Daoy (cell line): ENCODE data around the gene PDE2A. TPM values are rescaled to one million over a fixed set of nuclear protein-coding genes. Genes with fewer than 3 reads are reported as not detected.
A peak's percentile ranks its signal among the peaks of the same experiment; 100 is the strongest.
"Not testable (repeated sequence)": the region's sequence is repeated elsewhere in the genome, so short reads cannot be mapped to it uniquely, and the experiment has no call there.

Experiments
- DNase-seq: peaks from one replicate; pipeline ENCODE4 v3.0.0-alpha.2; 2015; ENCODE audit warnings: low read depth
- total RNA-seq: library from RNA; depleted of rRNA; stranded (reverse); fragments of >200 nt; shearing (Covaris generic); gene quantifications from 2 replicates; pipeline ENCODE4 v1.2.3, GENCODE V29; 2014

The PDE2A gene
- total RNA-seq, 1 experiment from 2014 or later, result 0.23 TPM

DNA sequence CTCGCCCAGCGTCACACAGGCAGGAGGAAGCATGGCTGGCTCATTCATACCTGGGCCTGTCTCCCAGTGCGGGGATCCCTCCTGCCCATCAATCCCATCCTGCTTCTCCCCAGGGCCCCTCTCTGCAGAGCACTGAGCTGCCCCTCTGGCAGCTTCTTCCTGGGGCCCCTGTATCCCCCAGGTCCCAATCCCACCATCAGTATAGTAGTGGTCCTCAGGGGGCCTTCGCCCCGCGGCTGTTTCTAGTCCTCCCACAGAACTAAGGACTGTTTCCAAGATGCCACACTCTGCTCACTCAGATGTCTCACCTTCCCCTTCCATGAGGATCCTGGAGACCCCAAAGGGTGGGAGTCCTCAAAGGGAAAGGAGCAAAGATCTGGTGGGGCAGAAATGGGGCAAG is 97.6 kb downstream of the PDE2A start:
- DNase-seq, result no peak

DNA sequence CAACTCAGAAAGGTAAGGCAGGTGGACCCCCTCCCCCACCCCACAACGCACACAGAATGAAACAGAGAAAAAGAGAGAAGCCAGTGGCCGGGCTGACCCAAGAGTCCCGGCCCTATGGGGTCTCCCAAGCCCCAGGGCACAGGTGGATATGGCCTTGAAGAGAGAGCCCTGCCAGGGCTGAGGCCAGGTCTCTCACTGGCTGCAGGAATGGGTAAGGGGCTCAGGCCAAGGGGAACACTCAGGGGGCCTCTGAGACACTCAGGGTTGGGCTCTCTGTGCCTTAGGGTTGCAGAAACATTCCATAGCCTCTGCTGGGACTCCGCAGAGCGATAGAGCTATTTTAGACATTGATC is 98.0 kb downstream of the PDE2A start:
- no peak for DNase-seq

DNA sequence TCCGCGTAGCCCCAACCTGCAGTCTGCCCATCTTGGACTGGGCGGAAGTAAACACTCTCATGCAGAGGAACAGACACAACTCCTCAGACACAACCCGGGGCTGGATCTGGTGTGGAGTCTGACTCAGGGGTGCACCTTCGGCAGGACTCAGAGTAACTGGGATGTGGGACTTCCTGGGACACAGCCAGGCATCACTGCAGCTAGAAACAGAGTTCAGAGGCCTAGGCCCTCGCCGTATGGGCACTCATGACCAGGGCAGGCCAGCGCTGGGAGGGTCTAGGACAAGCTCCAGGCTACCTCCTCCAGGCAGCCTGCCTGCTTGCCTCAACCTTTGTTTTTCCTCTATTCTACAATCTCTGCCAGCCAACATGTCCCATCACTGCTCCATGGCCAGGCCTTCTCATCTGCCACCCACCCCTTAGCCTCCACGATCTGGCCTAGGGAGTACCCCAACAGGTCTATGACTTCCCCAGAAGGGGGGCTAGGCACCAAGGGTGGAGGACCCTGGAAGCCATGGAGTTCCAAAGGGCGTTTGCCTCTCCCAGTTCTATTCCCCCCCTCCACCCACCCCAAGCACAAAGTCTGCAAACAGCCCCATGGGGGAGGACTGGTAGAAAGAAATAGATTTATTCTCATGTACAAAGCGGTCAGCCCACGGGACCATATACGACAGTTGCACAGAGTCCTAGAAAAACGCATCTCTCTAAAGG is 98.5 kb downstream of the PDE2A start:
- DNase-seq, result no peak

DNA sequence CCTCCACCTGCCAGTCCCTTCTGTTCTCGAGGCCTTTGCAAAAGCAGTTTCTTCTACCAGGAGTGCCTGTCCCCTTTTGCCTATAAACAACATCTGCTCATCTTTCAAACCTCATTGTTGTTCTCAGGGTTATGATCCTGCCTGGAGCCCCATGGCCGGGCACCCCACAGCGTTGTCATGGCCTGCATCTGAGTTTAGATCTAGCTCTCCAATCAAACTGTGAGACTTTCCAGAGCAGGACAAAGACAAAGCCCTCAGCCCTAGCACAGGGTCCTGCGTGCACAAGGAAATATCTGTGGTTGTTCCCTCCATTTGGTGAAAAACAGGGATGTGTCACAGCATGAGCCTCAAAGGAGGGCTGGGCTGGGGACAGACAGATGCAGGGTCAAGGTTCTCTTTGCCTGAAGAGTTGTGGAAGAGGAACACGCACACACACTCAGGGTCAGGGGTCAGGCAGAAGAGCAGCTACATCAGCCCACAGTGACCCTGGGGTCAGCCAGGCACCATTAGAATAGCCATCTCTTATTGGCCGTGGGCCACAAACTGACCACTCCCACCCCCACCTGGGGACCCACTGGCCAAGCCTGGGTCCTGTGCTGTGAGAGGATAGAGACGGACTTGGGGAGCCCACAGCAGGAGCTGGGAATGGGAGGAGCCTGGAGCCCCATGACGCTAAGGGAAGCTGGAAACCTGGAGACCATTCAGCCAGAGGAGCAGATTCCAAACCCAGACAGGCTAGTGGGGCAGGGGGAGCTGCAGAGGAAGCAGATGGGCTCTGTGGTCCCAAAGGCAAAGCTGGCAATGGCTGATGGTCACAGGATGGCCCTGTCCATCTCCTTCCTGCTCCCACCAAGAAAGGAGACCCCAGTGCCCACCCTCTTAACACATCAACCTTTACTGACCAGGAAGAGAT is 99.4 kb downstream of the PDE2A start:
- DNase-seq, result no peak

DNA sequence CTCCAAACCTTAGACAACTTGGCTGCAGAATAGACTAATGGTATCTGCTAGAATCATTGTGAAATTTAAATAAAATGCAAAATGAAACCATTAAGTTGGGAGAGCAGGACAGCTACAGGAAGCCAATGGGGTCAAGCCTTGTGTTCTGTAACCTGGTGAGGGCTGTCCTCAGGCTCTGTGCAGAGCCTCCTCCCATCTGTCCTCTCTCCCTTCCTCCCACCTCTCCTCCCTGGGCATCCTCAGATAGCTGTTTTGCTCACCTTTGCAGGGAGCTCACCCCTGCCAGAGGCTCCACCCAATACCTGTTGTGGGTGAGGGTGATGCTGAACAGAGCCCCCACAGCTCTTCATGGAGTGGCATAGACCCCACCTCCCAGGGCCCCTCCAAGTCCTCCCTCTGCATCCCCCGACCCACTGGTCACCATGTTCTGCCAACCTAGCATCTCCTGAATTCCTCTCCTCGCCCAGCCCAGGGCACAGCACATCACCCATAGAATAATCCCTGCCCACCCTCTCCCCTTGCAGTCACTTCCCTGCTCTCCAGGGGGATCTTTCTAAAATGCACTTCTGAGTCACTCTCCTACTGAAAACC is 100.3 kb downstream of the PDE2A start:
- DNase-seq, result no peak

DNA sequence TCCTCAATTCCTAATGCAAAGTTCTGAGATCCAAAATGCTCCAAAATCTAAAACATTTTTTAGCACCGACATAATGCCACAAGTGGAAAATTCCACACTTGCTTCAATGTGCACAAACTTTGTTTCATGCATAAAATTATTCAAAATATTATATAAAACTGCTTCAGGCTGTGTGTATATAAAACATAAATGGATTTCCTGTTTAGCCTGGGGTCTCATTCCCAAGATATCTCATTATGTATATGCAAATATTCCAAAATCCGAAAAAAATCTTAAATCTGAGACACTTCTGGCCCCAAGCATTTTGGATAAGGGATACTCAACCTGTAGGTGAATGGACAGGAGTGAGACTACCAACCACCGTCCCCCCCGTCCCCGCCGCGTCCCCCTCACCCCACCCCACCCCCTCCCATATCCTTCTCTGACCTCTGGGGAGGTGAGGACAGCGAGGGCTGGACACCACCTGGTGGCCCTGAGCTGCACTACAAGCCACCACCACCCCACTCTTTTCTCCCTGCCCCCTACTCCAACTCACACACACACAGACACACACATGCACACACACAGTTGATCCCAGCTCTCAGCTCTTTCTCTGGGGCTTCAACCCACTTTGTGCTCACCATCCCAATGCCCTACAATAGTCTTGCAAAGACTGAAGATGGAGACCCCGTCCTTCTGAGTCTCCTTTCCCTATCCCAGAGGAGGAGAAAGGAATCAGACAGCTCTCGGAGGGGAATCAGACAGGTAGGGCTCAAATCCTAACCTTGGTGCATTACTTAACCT is 101.0 kb downstream of the PDE2A start:
- DNase-seq, result peak; percentile 48

DNA sequence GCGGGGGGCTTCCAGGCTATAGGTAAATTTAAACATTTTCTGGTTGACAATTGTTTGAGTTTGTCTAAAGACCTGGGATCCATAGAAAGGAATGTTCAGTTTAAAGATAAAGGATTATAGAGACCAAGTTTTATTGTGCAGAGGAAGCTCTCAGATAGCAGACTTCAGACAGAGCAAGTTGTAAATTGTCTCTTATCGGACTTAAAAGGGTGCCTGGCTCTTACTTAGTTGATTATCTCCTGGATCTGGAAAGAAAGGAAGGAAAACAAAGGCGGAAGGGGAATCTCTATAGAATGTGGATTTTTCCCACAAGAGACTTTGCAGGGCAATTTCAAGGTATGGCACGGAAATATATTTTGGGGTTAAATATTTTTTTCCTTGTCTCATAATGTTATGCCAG is 101.7 kb downstream of the PDE2A start:
- DNase-seq, result not testable (repeated sequence)

DNA sequence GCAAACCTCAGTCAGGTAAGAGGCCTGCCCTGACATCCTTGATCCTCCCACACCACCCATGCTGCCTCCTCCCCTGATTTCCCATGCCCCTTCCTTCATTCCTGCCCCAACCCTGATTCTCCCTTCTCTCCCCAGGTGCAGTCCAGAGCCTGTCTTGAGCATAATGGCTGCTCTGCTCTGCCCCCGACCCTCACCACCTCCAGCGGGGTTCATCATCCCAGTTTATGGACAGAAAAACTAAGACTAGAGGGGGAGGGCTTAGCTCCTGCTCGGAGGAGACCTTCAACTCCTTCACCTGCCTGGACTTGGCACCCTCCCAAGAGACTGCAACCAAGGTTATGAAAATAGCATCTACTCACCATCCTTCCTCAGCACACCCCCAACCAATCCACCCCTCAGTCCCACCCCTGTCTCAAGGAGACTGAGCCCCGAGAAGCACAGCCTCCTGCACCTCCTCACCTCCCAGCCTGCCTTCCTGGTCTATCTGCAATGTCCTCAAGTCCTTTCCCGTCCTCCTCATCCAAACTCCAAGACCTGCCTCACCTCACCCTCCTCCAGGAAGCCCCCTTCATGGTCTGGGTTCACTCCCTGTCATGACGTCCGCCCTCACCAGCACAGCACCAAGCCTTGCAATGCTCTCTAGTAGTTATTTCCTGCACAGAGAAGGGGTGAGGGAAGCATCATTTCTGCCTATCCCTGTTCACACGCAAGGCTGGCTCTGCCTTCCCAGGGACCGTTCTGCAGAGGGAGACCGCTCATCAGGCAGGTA is 103.1 kb downstream of the PDE2A start:
- DNase-seq, result no peak

DNA sequence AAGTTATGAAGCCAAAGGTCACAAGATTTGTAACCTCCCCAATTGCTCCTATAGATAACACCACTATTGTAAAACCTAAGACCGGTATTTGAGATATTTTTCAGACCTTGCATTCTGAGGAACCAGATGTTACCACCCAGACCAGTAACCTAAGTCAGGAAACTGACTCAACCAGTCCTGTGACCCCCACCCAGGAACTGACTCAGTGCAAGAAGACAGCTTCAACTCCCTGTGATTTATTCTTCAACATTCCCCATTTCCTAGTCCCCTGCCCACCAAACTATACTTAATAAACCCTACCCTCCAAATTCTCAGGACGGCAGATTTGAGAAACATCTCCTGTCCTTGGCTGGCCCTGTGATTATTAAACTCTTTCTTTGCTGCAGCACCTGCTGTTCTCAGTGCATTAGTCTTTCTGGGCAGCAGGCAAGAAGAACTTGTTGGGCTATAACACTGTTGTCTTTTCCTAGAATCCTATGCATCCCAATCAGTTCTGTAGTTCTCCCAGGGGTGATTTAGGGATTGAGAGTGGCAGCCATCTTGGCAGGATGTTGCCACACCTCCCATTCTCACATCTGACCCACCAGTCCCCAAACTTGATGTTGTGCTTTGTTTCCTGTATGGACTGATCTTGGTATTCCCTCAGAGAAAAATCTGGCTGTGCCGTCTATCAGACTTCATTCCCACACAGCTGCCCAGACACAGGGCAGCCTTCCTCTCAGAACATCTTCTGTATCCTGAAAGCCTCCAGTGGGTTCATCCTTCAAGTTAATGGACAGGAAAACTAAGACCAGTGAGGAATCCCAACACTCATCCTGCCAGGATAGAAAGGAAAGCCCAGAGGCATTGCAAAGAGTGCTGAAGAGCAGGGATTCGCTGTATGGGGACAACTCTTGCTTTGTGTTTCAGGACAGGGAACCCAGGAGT is 104.0 kb downstream of the PDE2A start:
- DNase-seq, result peak; percentile 66

DNA sequence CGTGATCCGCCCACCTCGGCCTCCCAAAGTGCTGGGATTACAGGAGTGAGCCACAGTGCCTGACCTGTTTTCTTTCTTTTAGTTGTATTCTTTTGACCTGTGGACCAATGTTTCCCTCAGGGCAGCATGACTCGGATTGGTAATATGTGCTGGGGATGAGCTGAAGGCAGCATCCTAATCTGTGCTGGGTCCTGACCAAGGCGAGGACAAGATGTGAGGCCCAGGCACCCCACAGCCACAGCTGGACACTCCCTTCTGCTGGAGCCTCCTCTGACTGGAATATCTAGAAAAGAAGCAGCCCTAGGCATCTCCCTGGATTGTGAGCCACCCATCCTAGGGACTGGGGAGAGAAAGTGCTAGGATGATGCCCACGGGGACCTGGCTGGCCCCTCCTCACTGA is 105.4 kb downstream of the PDE2A start:
- DNase-seq, result no peak

DNA sequence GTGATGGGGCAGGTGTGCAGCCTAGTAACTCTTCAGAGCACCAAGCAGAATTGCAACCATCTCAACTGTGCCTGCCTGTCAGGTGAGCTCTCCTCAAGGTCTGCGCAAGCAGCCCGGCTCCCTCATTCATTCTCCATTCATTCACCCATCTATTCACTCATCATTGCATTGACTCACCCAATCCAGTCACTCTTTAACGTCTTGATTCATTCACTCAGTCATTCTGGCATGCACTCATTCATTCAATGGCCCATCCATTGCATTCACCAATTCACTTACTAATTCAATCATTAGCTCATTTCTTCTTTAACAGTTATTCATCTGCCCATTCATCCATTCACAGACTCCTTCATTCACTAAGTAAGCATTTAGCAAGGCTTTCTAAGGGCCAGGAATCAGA is 111.8 kb downstream of the PDE2A start:
- no peak for DNase-seq

DNA sequence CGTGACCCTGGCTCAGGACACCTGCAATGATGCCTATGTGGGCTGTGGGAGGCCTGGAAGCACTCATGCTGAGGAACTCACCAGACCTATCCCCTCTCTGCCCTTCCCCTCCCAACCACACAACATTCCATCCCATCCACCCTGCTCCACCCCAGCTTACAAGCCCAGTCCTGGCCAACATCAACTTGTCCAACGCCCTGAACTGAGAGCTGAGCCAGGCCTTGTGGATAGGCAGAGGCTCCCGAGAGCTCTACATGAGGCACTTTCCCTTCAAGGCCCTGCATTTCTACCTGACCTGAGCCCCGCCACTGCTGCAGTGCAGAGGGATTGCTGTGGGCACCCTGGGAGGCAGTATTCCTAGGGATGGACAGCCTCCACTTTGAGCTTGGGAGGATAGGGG is 112.4 kb downstream of the PDE2A start:
- no peak for DNase-seq

DNA sequence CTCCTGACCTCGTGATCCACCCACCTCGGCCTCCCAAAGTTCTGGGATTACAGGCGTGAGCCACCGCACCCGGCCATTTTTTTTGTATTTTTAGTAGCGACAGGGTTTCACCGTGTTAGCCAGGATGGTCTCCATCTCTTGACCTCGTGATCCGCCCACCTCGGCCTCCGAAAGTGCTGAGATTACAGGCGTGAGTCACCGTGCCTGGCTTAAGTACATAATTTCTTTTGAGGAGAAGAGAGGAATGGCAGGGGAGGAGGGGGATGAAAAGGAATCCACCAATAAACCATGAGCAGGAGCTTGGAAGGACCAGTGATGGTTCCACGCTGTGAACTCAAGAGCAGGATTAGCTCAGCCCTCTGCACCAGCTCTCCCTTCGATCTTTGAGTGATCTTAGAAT is 113.4 kb downstream of the PDE2A start:
- DNase-seq, result not testable (repeated sequence)

DNA sequence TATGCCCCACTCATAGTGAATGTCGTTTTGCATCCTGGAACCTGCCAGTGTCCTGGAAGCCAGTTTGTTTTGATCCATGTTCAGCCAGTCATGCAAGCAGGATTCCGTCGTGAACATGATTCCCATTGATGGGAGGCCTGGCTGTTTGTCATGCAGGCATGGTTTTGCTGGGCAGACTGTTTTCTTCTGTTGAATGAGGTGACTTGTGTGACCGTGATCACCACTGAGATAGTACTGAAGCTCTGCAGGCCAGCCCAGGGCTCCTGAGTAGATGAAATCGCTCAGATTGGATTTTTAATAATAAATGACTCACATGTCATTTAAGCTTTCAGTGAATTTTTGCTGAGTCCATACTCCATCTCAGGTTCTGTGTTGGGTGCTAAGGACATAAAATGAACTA is 117.8 kb downstream of the PDE2A start:
- DNase-seq, result no peak

DNA sequence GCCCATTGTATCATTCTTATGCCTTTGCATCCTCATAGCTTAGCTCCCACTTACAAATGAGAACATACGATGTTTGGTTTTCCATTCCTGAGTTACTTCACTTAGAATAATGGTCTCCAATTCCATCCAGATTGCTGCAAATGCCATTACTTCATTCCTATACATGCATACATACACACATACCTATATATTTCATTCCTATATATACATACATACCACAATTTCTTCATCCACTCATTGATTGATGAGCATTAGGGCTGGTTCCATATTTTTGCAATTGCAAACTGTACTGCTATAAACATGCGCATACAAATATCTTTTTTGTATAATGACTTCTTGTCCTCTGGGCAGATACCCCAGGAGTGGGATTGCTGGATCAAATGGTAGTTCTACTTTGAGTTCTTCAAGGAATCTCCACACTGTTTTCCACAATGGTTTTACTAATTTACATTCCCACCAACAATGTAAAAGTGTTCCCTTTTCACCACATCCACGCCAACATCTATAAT is 119.2 kb downstream of the PDE2A start:
- not testable (repeated sequence) for DNase-seq

DNA sequence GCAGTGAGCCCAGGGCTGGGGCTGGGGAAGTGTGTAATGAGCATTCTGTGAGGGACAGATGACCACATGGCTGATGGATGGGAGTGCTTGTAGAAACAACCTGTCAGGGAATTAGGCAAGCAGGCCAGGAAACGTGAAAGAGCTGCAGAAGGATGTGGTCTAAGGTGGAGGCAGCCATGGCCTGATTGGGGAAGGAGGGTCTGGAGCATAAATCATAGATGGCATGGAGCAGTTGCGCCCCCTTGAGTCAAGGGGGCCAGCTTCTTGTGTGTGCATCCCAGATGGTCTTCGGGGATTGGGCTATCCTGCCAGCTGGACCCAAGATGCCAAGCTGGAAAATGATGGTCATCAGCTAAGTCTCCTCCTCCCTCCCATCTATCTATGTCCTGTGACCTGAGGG is 120.5 kb downstream of the PDE2A start:
- peak; percentile 19 for DNase-seq

DNA sequence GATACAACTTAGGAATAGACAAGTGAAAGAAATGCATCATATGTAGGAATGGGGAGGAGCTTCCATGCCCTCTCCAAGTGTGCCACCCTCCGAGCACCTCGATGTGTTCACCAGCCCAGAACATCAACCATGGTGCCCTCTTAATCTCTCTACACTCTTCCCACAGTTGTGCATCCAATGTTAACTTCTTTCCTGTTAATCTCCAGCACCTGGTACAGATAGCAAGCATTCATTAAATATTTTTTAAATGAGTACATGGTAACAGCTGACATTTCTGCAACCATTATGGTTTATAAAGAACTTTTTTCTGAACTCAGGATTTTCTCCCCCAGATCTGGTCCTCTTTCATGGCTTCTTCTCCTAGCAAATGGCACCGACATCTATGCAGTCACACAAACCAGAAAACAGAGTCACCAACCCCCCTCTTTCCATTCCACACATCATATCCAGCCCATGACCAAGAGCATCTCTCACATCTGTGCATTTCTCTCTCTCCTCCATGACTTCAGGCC is 121.8 kb downstream of the PDE2A start:
- DNase-seq, result no peak

DNA sequence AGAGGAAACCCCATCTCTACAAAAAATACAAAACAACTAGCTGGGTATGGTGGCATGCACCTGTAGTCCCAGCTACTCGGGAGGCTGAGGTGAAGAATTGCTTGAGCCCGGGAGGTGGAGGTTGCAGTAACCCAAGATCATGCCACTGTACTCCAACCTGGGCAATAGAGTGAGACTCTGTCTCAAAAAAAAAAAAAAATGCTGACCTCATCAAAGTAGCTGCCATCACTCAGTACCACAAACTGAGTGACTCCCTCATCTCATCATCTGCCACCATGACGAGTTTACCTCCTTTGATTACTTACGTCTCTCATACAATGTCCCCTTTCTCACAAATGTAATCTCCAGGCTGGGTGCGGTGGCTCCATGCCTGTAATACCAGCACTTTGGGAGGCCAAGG is 122.7 kb downstream of the PDE2A start:
- no peak for DNase-seq

DNA sequence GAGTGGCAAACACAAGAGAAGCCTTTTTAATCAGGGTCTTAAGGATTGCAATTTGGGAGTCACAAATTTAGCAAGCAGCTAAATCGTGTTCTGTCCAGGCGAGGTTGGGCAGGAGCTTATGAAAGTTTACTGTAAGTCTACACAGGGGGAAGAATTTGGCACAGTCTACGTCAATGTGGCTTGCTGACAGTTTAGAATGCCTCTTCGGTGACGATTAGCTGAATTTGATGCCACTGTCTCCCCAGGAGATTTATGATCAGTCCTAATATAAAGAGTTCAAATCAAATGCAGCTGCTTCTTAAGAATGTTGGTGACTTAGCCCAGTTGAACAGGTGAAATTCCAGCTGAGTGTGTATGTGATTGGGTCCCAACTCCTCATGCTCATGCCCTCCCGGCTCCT is 125.8 kb downstream of the PDE2A start:
- no peak for DNase-seq

DNA sequence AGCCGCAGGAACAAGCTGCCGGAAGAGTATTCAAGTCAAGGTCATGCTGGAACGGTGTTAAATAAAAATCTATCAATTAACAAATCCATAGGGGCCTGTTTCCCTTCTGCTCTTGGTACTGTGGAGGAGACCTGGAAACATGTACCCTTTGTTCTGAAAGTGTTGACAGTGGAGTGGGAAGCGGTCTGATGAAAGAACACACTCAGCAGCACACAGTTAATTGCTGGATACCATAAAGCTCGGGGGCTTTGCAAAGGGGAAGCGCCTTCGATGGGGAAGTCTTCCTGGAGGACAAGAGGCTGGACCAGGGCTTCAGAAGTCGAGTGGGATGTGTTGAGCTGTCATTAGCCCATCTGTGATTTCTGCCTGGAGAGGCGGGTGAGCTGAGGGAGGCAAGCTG is 127.4 kb downstream of the PDE2A start:
- DNase-seq, result no peak
